Endodermal cell (in vitro differentiated cells): ENCODE results near the gene SH2D7. TPM values are rescaled to one million over a fixed set of nuclear protein-coding genes. Genes with fewer than 3 reads are reported as not detected.

Experiments used
- DNase-seq: peaks from one replicate; pipeline ENCODE4 v3.0.0-alpha.2; 2017
- H3K27ac ChIP-seq: 2 replicates; pipeline ENCODE4 v1.5.1; 2013; ENCODE audit warnings: mild to moderate bottlenecking, low read depth, low read length, moderate library complexity
- H3K27me3 ChIP-seq: 2 replicates; pipeline ENCODE4 v1.6.1; 2013; ENCODE audit warnings: mild to moderate bottlenecking, low read length, moderate library complexity; ENCODE audit not compliant: insufficient read depth, control insufficient read depth, poor library complexity, severe bottlenecking
- H3K36me3 ChIP-seq: 2 replicates; pipeline ENCODE4 v1.7.0; 2013; ENCODE audit warnings: mild to moderate bottlenecking, low read length, moderate library complexity; ENCODE audit not compliant: control insufficient read depth, insufficient read depth
- H3K4me1 ChIP-seq: one replicate; pipeline ENCODE4 v1.7.0; 2013; ENCODE audit warnings: low read length; ENCODE audit not compliant: control insufficient read depth, insufficient read depth
- H3K4me3 ChIP-seq: 2 replicates; pipeline ENCODE4 v1.5.1; 2013; ENCODE audit warnings: mild to moderate bottlenecking, low read length, moderate library complexity
- H3K9ac ChIP-seq: 2 replicates; pipeline ENCODE4 v1.6.1; 2013; ENCODE audit warnings: mild to moderate bottlenecking, low read length, moderate library complexity; ENCODE audit not compliant: poor library complexity, severe bottlenecking; ENCODE audit errors: extremely low read depth
- H3K9me3 ChIP-seq: 2 replicates; pipeline ENCODE4 v1.6.1; 2013; ENCODE audit warnings: mild to moderate bottlenecking, low read length, moderate library complexity; ENCODE audit not compliant: control insufficient read depth
- H3K27ac Mint-ChIP-seq: 2 replicates; pipeline ENCODE4 v1.8.0; 2020; ENCODE audit warnings: mixed read lengths
- H3K27me3 Mint-ChIP-seq: 2 replicates; pipeline ENCODE4 v1.8.0; 2021; ENCODE audit warnings: mild to moderate bottlenecking, mixed read lengths; ENCODE audit not compliant: insufficient read depth
- H3K36me3 Mint-ChIP-seq: 2 replicates; pipeline ENCODE4 v1.8.0; 2020; ENCODE audit warnings: low read depth, mixed read lengths
- H3K4me1 Mint-ChIP-seq: 2 replicates; pipeline ENCODE4 v1.8.0; 2020; ENCODE audit warnings: mixed read lengths
- H3K4me3 Mint-ChIP-seq: 2 replicates; pipeline ENCODE4 v1.8.0; 2020; ENCODE audit warnings: mild to moderate bottlenecking, moderate library complexity, mixed read lengths
- H3K9me3 Mint-ChIP-seq: 2 replicates; pipeline ENCODE4 v1.8.0; 2020; ENCODE audit warnings: mild to moderate bottlenecking, mixed read lengths
- WGBS, 2 experiments: methylation state at CpG; one replicate each; pipeline versions ENCODE4 v1.1.5 to v1.1.7; 2013; ENCODE audit warnings: missing lambda C conversion rate in 2 of 2, mixed read lengths in 1 of 2; ENCODE audit not compliant: insufficient coverage in 1 of 2, insufficient read length in 1 of 2; 5-methylcytosine and 5-hydroxymethylcytosine counted together
- total RNA-seq, 2 donors: library from RNA; stranded (reverse); fragmentation: NEBNext Ultra II Directional in 1 of 2; extraction: Animal tissue kit (Norgen Biotek cat#: 25700) in 1 of 2; gene quantifications; 2 replicates in 1 of 2; 3 replicates in 1 of 2; pipeline ENCODE4 v1.2.1, GENCODE V29; 2021
- TF ChIP-seq, protein P1 (sequence below): fragments of 200-600 bp; sonication (generic); conservative IDR thresholded peaks from 2 replicates; pipeline ENCODE4 v1.5.0; 2021; ENCODE audit warnings: antibody characterized with exemption, mild to moderate bottlenecking

The SH2D7 gene
- total RNA-seq, 2 donors from 2014 or later = not detected

- H3K9me3 ChIP-seq = no peaks in the 10 kb centered on the region
- no peaks in the 10 kb centered on the region for H3K27me3 Mint-ChIP-seq
- H3K36me3 ChIP-seq = no peaks in the 10 kb centered on the region
- no peak overlapping the region for H3K4me3 ChIP-seq
- no peak overlapping the region for H3K27ac Mint-ChIP-seq
- no peaks in the 10 kb centered on the region for H3K4me1 Mint-ChIP-seq
- H3K36me3 Mint-ChIP-seq = no peaks in the 10 kb centered on the region
- peaks cover 1% of the 10 kb centered on the region for H3K27me3 ChIP-seq
- 94 to 100% methylated on average over 3 to 4 of the region's 4 CpGs for WGBS, 2 experiments
- H3K4me1 ChIP-seq = no peaks in the 10 kb centered on the region
- no peak overlapping the region for H3K4me3 Mint-ChIP-seq
- no peak overlapping the region for H3K9ac ChIP-seq
- TF ChIP-seq, protein P1, sequence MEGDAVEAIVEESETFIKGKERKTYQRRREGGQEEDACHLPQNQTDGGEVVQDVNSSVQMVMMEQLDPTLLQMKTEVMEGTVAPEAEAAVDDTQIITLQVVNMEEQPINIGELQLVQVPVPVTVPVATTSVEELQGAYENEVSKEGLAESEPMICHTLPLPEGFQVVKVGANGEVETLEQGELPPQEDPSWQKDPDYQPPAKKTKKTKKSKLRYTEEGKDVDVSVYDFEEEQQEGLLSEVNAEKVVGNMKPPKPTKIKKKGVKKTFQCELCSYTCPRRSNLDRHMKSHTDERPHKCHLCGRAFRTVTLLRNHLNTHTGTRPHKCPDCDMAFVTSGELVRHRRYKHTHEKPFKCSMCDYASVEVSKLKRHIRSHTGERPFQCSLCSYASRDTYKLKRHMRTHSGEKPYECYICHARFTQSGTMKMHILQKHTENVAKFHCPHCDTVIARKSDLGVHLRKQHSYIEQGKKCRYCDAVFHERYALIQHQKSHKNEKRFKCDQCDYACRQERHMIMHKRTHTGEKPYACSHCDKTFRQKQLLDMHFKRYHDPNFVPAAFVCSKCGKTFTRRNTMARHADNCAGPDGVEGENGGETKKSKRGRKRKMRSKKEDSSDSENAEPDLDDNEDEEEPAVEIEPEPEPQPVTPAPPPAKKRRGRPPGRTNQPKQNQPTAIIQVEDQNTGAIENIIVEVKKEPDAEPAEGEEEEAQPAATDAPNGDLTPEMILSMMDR = no peak
- no peak overlapping the region for H3K27ac ChIP-seq
- DNase-seq = no peak
- no peaks in the 10 kb centered on the region for H3K9me3 Mint-ChIP-seq
Observed at GRCh38 chr15:78083186-78083585, 9.2 kb upstream of the SH2D7 start.

GRCh38 chr15:78083687-78084448 is 8.5 kb upstream of the SH2D7 start:
- WGBS, 2 experiments = 95 to 100% methylated on average over 2 to 6 of the region's 6 CpGs
- no peak overlapping the region for H3K27ac ChIP-seq
- H3K9me3 ChIP-seq = no peaks in the 10 kb centered on the region
- H3K27me3 ChIP-seq = no peaks in the 10 kb centered on the region
- Mint-ChIP-seq H3K27me3 (no peaks in the 10 kb centered on the region), H3K4me3 (no peak overlapping the region), H3K9me3 (no peaks in the 10 kb centered on the region), H3K36me3 (no peaks in the 10 kb centered on the region), H3K27ac (no peak overlapping the region), H3K4me1 (no peaks in the 10 kb centered on the region)
- H3K4me1 ChIP-seq = no peaks in the 10 kb centered on the region
- no peak for DNase-seq
- TF ChIP-seq, protein P1 = no peak
- no peak overlapping the region for H3K4me3 ChIP-seq
- no peaks in the 10 kb centered on the region for H3K36me3 ChIP-seq
- no peak overlapping the region for H3K9ac ChIP-seq

DNA sequence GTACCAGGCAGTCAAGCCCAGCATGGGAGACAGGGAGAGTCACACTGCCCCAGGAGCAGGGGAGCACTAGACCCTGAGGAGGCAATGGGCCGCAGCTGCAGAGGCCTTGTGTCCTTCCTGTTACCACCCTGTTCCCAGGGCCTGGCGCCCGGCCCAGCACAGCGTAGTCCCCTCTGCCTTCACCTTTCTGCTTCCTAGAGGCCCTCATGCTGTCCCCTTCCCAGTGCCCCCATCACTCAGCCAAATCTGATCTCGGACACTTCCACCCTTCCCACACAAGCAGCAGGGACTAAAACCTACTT is 8.0 kb upstream of the SH2D7 start:
- H3K9me3 Mint-ChIP-seq = no peaks in the 10 kb centered on the region
- TF ChIP-seq, protein P1 = no peak
- Histone ChIP-seq H3K9ac (no peak overlapping the region), H3K27me3 (no peaks in the 10 kb centered on the region), H3K27ac (no peak overlapping the region), H3K36me3 (no peaks in the 10 kb centered on the region), H3K4me1 (no peaks in the 10 kb centered on the region), H3K4me3 (no peak overlapping the region), H3K9me3 (no peaks in the 10 kb centered on the region)
- H3K4me1 Mint-ChIP-seq = no peaks in the 10 kb centered on the region
- H3K27me3 Mint-ChIP-seq = no peaks in the 10 kb centered on the region
- H3K27ac Mint-ChIP-seq = no peak overlapping the region
- DNase-seq = no peak
- no peaks in the 10 kb centered on the region for H3K36me3 Mint-ChIP-seq
- H3K4me3 Mint-ChIP-seq = no peak overlapping the region
- WGBS, 2 experiments = 88 to 100% methylated on average over 2 to 5 of the region's 5 CpGs
